ENCODE results near the gene SPATA2L.

- TF ChIP-seq CTCF (IDR thresholded peaks at IDR 0.05; ENCODE audit: low read depth, low read length) (no peak), MAX (IDR thresholded peaks at IDR 0.05; ENCODE audit: low read depth, low read length) (no peak)
Observed at GRCh38 chr16:89746043-89746442, 44.5 kb upstream of the SPATA2L start.

All from NB4 (cell line).